ENCODE data around the gene TRMT2A.

DNA sequence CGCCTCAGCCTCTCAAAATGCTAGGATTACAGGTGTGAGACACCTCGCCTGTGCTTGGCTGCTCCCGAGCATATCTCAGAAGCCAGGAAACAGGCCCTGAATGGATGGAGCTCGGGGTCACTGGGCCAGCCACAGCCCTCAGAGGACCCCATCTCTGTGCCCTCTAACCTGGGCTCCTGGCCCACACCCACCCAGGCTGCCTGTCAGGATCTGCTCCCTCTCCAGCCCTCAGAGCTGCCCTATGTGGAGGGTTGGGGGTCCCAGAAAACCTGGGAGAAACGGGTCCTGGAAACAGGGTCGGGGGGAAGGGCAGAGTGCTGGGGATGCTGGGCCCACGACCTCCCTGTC, 39.0 kb upstream of the TRMT2A start:
- TF ChIP-seq, protein P1, sequence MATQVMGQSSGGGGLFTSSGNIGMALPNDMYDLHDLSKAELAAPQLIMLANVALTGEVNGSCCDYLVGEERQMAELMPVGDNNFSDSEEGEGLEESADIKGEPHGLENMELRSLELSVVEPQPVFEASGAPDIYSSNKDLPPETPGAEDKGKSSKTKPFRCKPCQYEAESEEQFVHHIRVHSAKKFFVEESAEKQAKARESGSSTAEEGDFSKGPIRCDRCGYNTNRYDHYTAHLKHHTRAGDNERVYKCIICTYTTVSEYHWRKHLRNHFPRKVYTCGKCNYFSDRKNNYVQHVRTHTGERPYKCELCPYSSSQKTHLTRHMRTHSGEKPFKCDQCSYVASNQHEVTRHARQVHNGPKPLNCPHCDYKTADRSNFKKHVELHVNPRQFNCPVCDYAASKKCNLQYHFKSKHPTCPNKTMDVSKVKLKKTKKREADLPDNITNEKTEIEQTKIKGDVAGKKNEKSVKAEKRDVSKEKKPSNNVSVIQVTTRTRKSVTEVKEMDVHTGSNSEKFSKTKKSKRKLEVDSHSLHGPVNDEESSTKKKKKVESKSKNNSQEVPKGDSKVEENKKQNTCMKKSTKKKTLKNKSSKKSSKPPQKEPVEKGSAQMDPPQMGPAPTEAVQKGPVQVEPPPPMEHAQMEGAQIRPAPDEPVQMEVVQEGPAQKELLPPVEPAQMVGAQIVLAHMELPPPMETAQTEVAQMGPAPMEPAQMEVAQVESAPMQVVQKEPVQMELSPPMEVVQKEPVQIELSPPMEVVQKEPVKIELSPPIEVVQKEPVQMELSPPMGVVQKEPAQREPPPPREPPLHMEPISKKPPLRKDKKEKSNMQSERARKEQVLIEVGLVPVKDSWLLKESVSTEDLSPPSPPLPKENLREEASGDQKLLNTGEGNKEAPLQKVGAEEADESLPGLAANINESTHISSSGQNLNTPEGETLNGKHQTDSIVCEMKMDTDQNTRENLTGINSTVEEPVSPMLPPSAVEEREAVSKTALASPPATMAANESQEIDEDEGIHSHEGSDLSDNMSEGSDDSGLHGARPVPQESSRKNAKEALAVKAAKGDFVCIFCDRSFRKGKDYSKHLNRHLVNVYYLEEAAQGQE (IDR thresholded peaks at IDR 0.05; ENCODE audit: low read depth), result no peak
- TF ChIP-seq EP300 (IDR thresholded peaks at IDR 0.05; ENCODE audit: borderline replicate concordance) (no peak), YY1 (IDR thresholded peaks at IDR 0.05; ENCODE audit: low read depth) (no peak), EGR1 (IDR thresholded peaks at IDR 0.05) (no peak), TAF1 (IDR thresholded peaks at IDR 0.05; ENCODE audit: low read depth) (no peak)

Data from Ishikawa (cell line).